GM12801 (cell line): ENCODE data around the gene CTBP2.

Source experiments
- TF ChIP-seq, protein P1 (sequence below): IDR thresholded peaks from one replicate; pipeline ENCODE4 v1.5.1; 2011; ENCODE audit warnings: control low read depth; ENCODE audit not compliant: insufficient read length; ENCODE audit errors: extremely low read depth

Gene CTBP2

DNA sequence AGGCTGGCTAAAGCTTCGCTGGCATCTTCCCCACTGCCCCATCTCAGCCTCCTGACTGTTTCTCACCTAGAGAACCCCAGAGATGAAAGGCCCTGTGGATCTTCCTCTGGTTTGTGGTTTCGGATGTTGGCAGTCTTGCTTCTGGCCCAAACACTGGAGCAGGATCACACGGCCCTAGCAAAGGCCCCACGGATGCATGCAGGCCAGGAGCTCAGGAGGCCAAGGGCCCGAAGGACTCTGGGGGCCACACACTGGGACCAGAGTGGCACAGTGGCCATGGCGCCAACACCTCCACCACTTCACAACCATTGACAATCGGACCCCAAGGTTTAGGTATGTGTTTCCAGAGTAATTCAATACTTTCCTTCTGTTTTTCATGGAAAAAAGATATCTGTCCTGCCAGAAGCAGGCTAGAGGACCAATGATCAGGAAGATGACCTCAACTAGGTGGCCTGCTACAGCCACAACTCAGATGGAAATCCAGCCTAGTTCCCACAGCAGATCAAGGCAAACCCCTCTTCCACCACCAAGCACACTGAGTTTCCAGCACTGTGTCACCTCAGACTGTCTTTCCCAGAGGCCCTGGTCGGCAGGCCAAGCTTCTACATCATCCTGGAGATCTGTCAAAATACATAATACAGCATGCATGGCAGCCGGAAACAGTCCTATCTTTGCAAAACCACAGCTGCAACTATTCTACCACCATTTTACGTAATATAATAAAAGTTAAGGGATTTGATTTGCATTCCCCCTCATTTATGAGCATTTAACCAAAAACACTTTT is 53.0 kb downstream of the CTBP2 start:
- TF ChIP-seq, protein P1, sequence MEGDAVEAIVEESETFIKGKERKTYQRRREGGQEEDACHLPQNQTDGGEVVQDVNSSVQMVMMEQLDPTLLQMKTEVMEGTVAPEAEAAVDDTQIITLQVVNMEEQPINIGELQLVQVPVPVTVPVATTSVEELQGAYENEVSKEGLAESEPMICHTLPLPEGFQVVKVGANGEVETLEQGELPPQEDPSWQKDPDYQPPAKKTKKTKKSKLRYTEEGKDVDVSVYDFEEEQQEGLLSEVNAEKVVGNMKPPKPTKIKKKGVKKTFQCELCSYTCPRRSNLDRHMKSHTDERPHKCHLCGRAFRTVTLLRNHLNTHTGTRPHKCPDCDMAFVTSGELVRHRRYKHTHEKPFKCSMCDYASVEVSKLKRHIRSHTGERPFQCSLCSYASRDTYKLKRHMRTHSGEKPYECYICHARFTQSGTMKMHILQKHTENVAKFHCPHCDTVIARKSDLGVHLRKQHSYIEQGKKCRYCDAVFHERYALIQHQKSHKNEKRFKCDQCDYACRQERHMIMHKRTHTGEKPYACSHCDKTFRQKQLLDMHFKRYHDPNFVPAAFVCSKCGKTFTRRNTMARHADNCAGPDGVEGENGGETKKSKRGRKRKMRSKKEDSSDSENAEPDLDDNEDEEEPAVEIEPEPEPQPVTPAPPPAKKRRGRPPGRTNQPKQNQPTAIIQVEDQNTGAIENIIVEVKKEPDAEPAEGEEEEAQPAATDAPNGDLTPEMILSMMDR: no peak

DNA sequence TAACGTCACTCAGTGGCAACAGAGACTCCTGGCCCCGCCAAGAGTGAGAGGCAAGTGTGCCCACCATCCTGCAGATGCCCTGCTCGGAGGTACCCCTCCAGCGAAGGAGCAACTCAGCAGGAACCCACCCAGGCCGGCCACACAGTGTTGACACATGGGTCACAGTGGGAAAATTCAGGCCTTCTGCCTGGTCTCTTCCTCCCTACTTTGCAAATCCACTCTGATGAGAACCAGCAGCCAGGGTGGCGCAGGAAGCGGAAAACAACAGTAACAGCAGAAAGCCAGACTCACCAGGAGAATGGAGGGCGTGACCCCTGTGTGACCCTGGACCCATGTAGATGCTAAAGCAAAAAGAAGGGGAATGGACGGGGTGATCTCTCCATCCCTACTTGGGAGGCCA is 53.8 kb downstream of the CTBP2 start:
- TF ChIP-seq, protein P1: no peak

DNA sequence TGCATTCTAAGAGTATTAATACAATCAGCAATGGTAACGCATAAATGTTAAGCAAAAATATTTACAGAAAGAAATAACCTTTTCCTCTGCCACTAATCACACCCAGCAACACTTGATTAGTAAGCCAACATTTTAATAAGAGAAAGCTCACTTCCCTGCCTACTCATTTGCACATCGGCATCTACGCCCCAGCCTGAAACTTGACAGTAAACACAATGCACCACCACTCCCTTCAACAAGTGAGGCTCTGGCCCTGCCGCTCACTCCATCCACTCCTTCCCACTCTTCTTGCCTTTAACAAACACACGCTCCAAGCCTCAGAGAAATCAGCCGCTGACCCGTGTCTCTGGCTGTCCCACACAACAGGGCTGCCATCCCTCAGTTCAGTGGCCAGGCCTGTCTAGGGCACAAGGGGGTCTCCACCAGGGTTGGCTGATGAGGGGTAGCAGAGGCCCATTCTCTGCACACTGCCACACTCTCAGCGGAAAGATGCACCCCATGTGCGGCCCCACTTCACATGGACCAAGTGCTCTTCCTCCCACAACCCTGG is 54.6 kb downstream of the CTBP2 start:
- TF ChIP-seq, protein P1: no peak

DNA sequence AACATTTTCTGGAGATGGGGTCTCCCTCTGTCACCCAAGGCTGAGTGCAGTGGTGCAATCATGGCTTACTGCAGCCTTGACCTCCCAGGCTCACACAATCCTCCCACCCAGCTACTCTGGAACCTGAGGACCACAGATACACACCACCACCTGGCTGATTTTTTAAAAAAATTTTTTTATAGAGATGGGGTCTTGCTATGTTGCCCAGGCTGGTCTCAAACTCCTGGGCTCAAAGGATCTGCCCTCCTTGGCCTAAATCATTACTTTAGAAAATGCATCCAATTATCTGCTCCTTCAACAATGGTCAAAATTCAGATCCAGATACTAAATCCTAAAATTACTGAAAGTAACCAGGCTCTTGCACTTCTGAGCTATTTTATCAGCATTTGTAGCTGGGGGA is 55.2 kb downstream of the CTBP2 start:
- TF ChIP-seq, protein P1: no peak

DNA sequence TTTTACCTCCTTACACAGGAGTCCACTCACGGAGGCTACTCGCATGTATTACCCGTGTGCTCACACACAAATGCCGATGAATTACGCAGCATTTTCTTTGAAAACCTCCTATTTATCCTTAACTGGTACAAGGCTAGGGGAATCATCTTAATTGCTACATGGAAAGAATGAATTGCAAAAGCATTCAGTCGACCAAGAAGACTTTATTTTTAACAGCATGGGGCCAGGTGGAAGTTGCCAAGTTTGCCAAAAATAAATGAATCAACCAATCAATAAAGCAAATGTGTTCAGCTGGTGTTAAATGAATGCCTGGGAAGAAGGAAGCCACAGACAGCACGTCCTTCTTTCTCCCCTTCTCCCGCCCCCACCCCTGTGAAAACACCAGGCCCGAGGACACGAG is 55.8 kb downstream of the CTBP2 start:
- TF ChIP-seq, protein P1: no peak

DNA sequence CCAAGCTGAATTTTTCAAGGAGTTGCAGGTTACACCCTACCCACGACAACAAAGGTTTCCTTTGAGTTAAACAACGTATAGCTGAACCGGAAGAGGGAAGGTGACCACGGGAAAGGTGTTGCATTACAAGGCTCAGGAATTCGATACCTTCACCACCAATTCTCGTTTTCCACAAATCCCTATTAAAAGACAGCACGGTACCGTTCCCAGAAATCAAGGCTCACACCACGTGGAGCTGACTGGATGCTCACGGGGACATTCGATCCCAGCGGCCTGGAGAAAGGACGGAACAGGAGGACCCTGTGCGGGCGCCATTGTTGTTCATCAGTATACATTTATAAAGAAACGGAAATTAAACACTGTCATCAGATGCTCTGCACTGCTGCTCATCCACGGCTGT is 56.4 kb downstream of the CTBP2 start:
- TF ChIP-seq, protein P1: no peak

DNA sequence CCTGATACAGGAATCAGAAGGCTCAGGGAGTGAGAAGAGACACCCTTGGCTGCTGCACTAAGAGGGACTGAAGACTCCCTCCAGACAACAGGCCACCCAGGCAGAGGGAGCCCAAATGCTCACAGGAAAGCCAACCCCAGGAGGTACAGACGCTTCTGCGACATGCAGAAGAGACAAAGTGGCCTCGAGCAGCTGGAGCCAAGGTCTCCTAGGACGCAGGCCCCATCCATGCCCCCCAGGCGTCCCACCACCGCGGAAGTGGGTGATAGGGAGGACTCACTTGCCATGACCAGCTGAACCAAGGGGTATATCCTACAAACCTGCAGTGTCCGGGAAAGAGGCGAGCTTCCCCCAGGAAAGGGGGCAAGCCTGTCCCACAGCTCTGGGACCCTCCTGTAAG is 56.9 kb downstream of the CTBP2 start:
- TF ChIP-seq, protein P1: no peak
